GM21576 (cell line): ENCODE results near the gene NDUFB3.

ENCODE experiments used
- ATAC-seq: cut with Tn5 transposase; IDR thresholded peaks from one replicate; pipeline ENCODE4 v1.9.1; 2021; ENCODE audit warnings: mild to moderate bottlenecking, moderate library complexity; ENCODE audit not compliant: unreplicated experiment

NDUFB3 gene

DNA sequence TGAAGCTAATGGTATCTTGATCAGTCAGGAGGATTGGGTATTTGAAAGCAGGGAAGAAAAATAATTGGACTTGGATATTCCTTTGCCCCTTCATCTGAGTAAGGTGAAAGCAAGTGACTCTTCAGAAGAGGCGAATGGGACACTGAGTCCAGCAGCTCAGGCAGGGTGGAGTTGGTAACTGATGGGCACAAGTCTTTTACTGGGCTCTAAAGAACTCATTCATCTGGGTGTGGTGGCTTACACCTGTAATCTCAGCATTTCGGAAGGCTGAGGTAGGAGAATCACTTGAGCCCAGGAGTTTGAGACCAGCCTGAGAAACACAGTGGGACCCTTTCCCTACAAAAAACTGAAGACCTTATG is 55.3 kb downstream of the NDUFB3 start:
- no peak for ATAC-seq

DNA sequence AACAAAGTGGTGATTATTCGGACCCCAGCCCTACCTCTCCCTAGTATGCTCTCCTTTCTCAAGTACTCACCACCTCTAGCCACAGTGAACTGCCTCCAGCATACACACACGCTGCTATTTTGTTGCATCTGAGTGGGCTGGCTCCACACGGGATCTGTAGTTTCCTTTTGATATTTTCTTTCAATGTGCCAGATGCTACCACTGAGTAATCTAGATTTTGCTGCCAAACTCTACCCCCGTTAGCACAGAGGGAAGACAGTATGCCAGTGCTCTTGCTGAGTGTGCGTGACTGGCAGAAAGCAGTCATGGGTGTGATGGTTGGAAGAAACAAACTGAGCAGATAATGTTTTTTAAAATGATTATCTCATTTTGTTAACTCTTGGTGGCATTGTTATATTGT is 55.8 kb downstream of the NDUFB3 start:
- ATAC-seq: no peak

DNA sequence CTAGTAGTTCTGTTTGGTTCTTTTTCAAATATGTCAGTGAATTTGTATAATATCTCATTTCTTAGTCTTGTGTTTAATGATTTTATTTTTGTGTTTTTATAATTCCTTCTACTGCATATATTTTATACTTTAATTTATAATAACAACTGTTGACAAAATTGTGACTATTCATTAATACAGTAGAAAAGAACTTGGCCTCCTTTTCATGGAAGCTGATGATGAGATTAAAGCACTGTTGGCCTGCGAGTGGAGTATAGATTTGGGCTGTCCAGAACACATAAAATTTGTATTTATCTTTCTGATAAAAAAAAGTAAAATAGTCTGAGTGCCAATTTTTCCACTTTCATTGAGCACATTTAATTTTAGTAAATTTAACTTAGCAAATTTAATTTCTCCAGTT is 56.2 kb downstream of the NDUFB3 start:
- no peak for ATAC-seq

DNA sequence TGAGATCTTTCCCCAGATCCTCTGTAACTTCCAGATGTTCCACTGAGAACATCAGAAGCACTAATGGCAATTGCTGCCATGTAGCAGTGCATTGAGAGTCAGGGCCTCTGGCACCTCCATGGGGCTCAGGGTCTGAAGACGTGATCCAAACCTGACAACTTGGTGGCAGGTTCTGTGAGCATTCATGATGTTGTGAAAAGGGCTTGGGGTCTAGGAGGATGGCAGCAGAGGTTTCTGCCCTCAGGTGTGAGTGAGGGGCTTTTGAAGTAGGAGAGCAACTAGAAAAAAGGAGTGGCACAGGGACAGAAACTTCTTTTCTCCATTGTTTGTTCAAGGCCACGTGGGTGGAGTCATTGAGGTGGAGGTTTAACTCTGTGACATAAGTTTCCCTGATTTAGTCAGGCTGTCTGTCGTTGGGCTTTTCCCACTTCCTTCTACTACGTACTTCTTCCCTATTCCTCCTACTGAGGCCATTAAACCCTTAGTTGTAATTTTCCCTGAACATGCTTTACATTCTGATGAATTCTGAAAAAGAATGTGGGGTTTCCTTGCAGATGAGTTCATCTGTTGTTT is 57.2 kb downstream of the NDUFB3 start:
- no peak for ATAC-seq

GRCh38 chr2:201130524-201131186 is 58.9 kb downstream of the NDUFB3 start:
- ATAC-seq: no peak

DNA sequence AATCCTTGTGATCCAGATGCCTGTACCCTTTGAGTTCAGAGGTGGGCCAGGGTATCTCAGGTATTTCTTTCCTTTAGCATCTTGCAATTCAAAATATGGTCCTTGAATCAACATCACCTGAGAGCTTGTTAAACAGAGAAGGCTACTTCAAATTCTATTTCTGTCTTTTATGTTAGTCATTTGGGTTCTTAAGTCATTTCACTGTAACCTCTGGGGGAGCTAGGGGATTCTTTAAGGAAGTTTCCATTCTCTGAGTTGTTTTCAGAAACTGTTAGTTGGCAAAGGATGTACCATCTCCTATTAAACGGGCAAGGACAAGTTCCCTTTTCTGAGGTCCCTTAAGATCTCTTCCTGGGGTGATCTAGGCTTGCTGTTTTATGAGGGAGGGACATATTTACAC is 60.7 kb downstream of the NDUFB3 start:
- ATAC-seq: no peak
